A549 (cell line): ENCODE data around the gene FLNB. TPM values are rescaled to one million over a fixed set of nuclear protein-coding genes. Genes with fewer than 3 reads are reported as not detected.
"Not testable (repeated sequence)": the region's sequence is repeated elsewhere in the genome, so short reads cannot be mapped to it uniquely, and the experiment has no call there.

ENCODE experiments used
- ATAC-seq, 2 experiments: fragments of 200-7000 bp in 1 of 2; fragments of >200 bp in 1 of 2; cut with Nextera tagmentation in 1 of 2; cut with Tn5 transposase in 1 of 2; 3 replicates each; pipeline versions ENCODE4 v1.8.0 to v1.9.1; 2018 to 2020; ENCODE audit warnings: mild to moderate bottlenecking in 1 of 2, moderate library complexity in 1 of 2
- CTCF ChIA-PET: fragments of 300-600 bp; sonication (Branson Sonifier 250); formaldehyde crosslinking; extraction: SDS; loops from one replicate; lab custom pipeline; 2021; ENCODE audit warnings: antibody characterized with exemption, inconsistent platforms; lab: Yijun Ruan, JAX
- POLR2A ChIA-PET: fragments of 350-600 bp; formaldehyde crosslinking; extraction: SDS; loops from one replicate; lab custom pipeline; 2021; ENCODE audit warnings: antibody characterized with exemption, inconsistent platforms; lab: Yijun Ruan, JAX
- DNase-seq, 2 experiments: peaks; one replicate each; pipeline versions ENCODE4 v3.0.0 to v3.0.0-alpha.2; 2011 to 2016; ENCODE audit warnings: low read depth in 1 of 2, low spot score in 1 of 2
- FAIRE-seq: peaks from 2 replicates; lab custom pipeline; 2011; peaks lifted over from hg19 to GRCh38; lab: Jason Lieb, UNC
- H3K27ac ChIP-seq, 2 experiments: fragments of >200 bp; sonication (Bioruptor Twin); formaldehyde crosslinking; 3 replicates each; pipeline ENCODE4 v1.5.1; 2016 to 2017
- H3K4me1 ChIP-seq: fragments of >200 bp; sonication (Bioruptor Twin); formaldehyde crosslinking; 3 replicates; pipeline ENCODE4 v1.6.1; 2016
- H3K4me2 ChIP-seq: fragments of >200 bp; sonication (Bioruptor Twin); formaldehyde crosslinking; 3 replicates; pipeline ENCODE4 v1.6.1; 2016
- H3K4me3 ChIP-seq: fragments of >200 bp; sonication (Bioruptor Twin); formaldehyde crosslinking; 3 replicates; pipeline ENCODE4 v1.5.1; 2016
- H3K9me3 ChIP-seq: fragments of >200 bp; sonication (Bioruptor Twin); formaldehyde crosslinking; 3 replicates; pipeline ENCODE4 v1.6.1; 2016
- CBX8 ChIP-seq: fragments of 200-600 bp; sonication (generic); IDR thresholded peaks from 2 replicates; pipeline ENCODE4 v1.6.1; 2016
- CHD2 ChIP-seq: fragments of 150-350 bp; IDR thresholded peaks from 2 replicates; pipeline ENCODE4 v1.6.1; 2014; ENCODE audit warnings: low read length; ENCODE audit not compliant: partially characterized antibody
- CHD4 ChIP-seq: fragments of 200-600 bp; sonication (generic); IDR thresholded peaks from 2 replicates; pipeline ENCODE4 v1.6.1; 2016; ENCODE audit warnings: antibody characterized with exemption, mild to moderate bottlenecking, borderline replicate concordance
- E2F6 ChIP-seq: IDR thresholded peaks from 2 replicates; pipeline ENCODE4 v1.6.1; 2012; ENCODE audit warnings: low read depth, borderline replicate concordance
- EP300 ChIP-seq, 2 experiments: fragments of >200 bp; sonication (Bioruptor Twin); formaldehyde crosslinking; IDR thresholded peaks; 2 replicates in 1 of 2; 3 replicates in 1 of 2; pipeline ENCODE4 v1.6.1; 2016 to 2017
- FOSL2 ChIP-seq, 2 experiments: fragments of 450-650 bp in 1 of 2; fragments of >200 bp in 1 of 2; sonication (Bioruptor Twin) in 1 of 2; formaldehyde crosslinking; IDR thresholded peaks; 2 replicates each; pipeline versions ENCODE4 v1.5.0 to v1.6.1; 2016 to 2020; ENCODE audit warnings: mild to moderate bottlenecking in 1 of 2, moderate library complexity in 1 of 2
- HEYL ChIP-seq: fragments of 250-450 bp; sonication (Bioruptor Pico); IDR thresholded peaks from 2 replicates; pipeline ENCODE4 v1.8.0; 2021; ENCODE audit warnings: mild to moderate bottlenecking, moderate library complexity
- HOXA7 ChIP-seq: fragments of 250-450 bp; sonication (Bioruptor Pico); IDR thresholded peaks from 2 replicates; pipeline ENCODE4 v1.5.0; 2020; ENCODE audit warnings: mild to moderate bottlenecking, moderate library complexity
- JUN ChIP-seq, 2 experiments: fragments of >200 bp; sonication (Bioruptor Twin); formaldehyde crosslinking; IDR thresholded peaks; 2 replicates in 1 of 2; 3 replicates in 1 of 2; pipeline ENCODE4 v1.6.1; 2016 to 2017
- KDM1A ChIP-seq: fragments of 200-600 bp; sonication (generic); IDR thresholded peaks from 2 replicates; pipeline ENCODE4 v1.6.1; 2016; ENCODE audit warnings: low read depth, mild to moderate bottlenecking
- MAFK ChIP-seq: fragments of 450-650 bp; IDR thresholded peaks from 2 replicates; pipeline ENCODE4 v1.6.1; 2014; ENCODE audit not compliant: partially characterized antibody
- MAZ ChIP-seq: fragments of 150-350 bp; IDR thresholded peaks from 2 replicates; pipeline ENCODE4 v1.6.1; 2014; ENCODE audit warnings: antibody characterized with exemption, low read depth, low read length, borderline replicate concordance
- RAD21 ChIP-seq, 2 experiments: fragments of >200 bp in 1 of 2; sonication (Bioruptor Twin) in 1 of 2; formaldehyde crosslinking in 1 of 2; IDR thresholded peaks in 1 of 2; conservative IDR thresholded peaks in 1 of 2; 2 replicates in 1 of 2; 3 replicates in 1 of 2; pipeline ENCODE4 v1.6.1; 2012 to 2018; ENCODE audit warnings: inconsistent platforms in 1 of 2
- TFCP2L1 ChIP-seq: fragments of 250-450 bp; sonication (Bioruptor Pico); IDR thresholded peaks from 2 replicates; pipeline ENCODE4 v1.5.0; 2021; ENCODE audit warnings: mild to moderate bottlenecking
- ZSCAN20 ChIP-seq: fragments of 250-450 bp; sonication (Bioruptor Pico); IDR thresholded peaks from 2 replicates; pipeline ENCODE4 v1.8.0; 2022; ENCODE audit warnings: mild to moderate bottlenecking, moderate library complexity
- WGBS: methylation state at CpG from one replicate; pipeline ENCODE4 v1.1.6; 2017; ENCODE audit errors: missing lambda C conversion rate; 5-methylcytosine and 5-hydroxymethylcytosine counted together
- polyA plus RNA-seq, 4 experiments: library from polyadenylated mRNA; depleted of rRNA in 3 of 4; stranded (reverse); fragments of >200 nt; fragmentation: RNase III in 1 of 4; extraction: RNeasy Plus Mini Kit Qiagen cat#74134 plus additional on column Dnase treatment in 1 of 4; gene quantifications; 2 replicates in 3 of 4; 3 replicates in 1 of 4; pipeline ENCODE4 v1.2.3, GENCODE V29; 2011 to 2017
- TF ChIP-seq, protein P1 (sequence below): IDR thresholded peaks from 2 replicates; pipeline ENCODE4 v1.6.1; 2012
- TF ChIP-seq, protein P2 (sequence below): fragments of 450-650 bp; IDR thresholded peaks from 2 replicates; pipeline ENCODE4 v1.6.1; 2014; ENCODE audit warnings: antibody characterized with exemption

Gene FLNB
- polyA plus RNA-seq, 2 of the 4 experiments (the other 2 are of a cell fraction), result 235 to 439 TPM

- ATAC-seq (no peak), FAIRE-seq (no peak), DNase-seq (no peak)
- H3K27ac ChIP-seq, result peak overlapping the region; percentile 92 to 98
- H3K4me1 ChIP-seq, result peaks cover 62% of the 10 kb centered on the region
- no peak overlapping the region for H3K4me2 ChIP-seq
- H3K9me3 ChIP-seq, result no peaks in the 10 kb centered on the region
- no peak overlapping the region for H3K4me3 ChIP-seq
- POLR2A ChIA-PET, result no interaction called here
- CTCF ChIA-PET, result interaction anchor here (1.0 to 1.6 kb wide), 3 partner anchors 12 to 19 kb away, joined by 4 to 5 read pairs (median 5); no protein-coding TSS in a partner anchor
- TF ChIP-seq CHD2 (no peak), CBX8 (no peak), HOXA7 (CRISPR knock-in tag) (no peak), HEYL (CRISPR knock-in tag) (no peak), RAD21 (conservative IDR thresholded peaks at IDR 0.05 in 1 of 2, IDR thresholded peaks at IDR 0.05 in 1 of 2) (no peak), JUN (IDR thresholded peaks at IDR 0.05) (no peak), ZSCAN20 (CRISPR knock-in tag) (no peak), KDM1A (peak; percentile 52; the same call in 1 of the 2 replicates)
- TF ChIP-seq, protein P1, sequence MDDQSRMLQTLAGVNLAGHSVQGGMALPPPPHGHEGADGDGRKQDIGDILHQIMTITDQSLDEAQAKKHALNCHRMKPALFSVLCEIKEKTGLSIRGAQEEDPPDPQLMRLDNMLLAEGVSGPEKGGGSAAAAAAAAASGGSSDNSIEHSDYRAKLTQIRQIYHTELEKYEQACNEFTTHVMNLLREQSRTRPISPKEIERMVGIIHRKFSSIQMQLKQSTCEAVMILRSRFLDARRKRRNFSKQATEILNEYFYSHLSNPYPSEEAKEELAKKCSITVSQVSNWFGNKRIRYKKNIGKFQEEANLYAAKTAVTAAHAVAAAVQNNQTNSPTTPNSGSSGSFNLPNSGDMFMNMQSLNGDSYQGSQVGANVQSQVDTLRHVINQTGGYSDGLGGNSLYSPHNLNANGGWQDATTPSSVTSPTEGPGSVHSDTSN, result no peak
- WGBS, result 96% methylated on average over 4 of the region's 4 CpGs
Observed at GRCh38 chr3:57986261-57986660, 22.0 kb upstream of the FLNB start.

DNA sequence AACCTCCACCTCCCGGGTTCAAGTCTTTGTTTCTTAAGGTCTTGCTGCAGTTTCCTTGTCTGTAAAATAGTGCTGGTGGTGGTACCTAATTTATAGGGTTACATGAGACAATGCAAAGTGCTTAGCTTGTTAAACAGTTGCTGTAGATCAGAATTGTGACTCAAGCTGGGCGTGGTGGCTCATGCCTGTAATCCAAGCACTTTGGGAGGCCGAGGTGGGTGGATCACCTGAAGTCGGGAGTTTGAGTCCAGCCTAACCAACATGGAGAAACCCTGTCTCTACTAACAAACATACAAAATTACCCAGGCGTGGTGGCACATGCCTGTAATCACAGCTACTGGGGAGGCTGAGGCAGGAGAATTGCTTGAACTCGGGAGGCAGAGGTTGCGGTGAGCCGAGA is 19.0 kb upstream of the FLNB start:
- 44% methylated on average over 8 of the region's 8 CpGs for WGBS
- H3K9me3 ChIP-seq; FAIRE-seq; DNase-seq; H3K4me3 ChIP-seq; POLR2A ChIA-PET; ATAC-seq; TF ChIP-seq FOSL2 (IDR thresholded peaks at IDR 0.05): not testable (repeated sequence)
- Histone ChIP-seq H3K4me1 (peaks cover 58% of the 10 kb centered on the region), H3K4me2 (peak overlapping the region; percentile 44), H3K27ac (peak overlapping the region; percentile 77 to 98)
- TF ChIP-seq MAFK, result peak; percentile 12
- 0 out of 2 replicates have a peak, but pooled peaks have one; percentile 5 for TF ChIP-seq FOSL2 (CRISPR knock-in tag; IDR thresholded peaks at IDR 0.05)
- CTCF ChIA-PET, result interaction anchor here (1.0 to 1.7 kb wide), 3 partner anchors 14 to 18 kb away, joined by 3 to 7 read pairs (median 3); no protein-coding TSS in a partner anchor

DNA sequence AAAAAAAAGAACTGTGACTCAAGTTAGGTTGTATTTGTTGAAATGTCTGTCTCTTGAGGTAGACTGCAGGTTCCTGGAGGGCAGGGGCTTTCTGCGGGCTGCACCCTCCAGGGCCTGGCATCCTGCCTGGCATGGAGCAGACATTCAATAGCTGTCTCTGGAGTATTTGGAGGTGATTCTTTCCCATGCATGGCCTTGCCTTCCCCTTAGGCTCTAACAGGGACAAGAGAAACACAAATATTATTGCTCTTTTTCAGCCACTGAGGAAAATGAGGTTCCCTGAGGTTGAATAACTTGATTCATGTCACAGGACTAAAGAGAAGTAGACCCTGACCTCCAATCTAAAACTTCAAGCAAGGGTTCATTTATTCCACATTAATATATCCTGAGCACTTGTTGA is 18.6 kb upstream of the FLNB start:
- peak overlapping the region; percentile 44 for H3K4me2 ChIP-seq
- ATAC-seq (peak in 1 of 2 experiments; percentile 14; a peak in 1 of 6 replicates), DNase-seq (no peak)
- peaks cover 54% of the 10 kb centered on the region for H3K4me1 ChIP-seq
- H3K27ac ChIP-seq, result peak overlapping the region; percentile 77 to 98
- CTCF ChIA-PET, result interaction anchor here (0.6 to 1.2 kb wide), 3 partner anchors 14 to 113 kb away, joined by 3 to 4 read pairs (median 3); no protein-coding TSS in a partner anchor
- H3K4me3 ChIP-seq, result no peak overlapping the region
- TF ChIP-seq E2F6 (no peak), CHD4 (no peak), TFCP2L1 (no peak), EP300 (IDR thresholded peaks at IDR 0.05) (no peak), KDM1A (no peak), MAZ (no peak)
- TF ChIP-seq, protein P2, sequence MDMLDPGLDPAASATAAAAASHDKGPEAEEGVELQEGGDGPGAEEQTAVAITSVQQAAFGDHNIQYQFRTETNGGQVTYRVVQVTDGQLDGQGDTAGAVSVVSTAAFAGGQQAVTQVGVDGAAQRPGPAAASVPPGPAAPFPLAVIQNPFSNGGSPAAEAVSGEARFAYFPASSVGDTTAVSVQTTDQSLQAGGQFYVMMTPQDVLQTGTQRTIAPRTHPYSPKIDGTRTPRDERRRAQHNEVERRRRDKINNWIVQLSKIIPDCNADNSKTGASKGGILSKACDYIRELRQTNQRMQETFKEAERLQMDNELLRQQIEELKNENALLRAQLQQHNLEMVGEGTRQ, result no peak
- TF ChIP-seq, all 56 proteins: peak for 0
- FAIRE-seq, result no peak
- POLR2A ChIA-PET, result no interaction called here
- no peaks in the 10 kb centered on the region for H3K9me3 ChIP-seq
- WGBS, result 22% methylated on average over 1 of the region's 1 CpG
